Fibroblast of lung (primary cell): ENCODE measurements around the gene SIGLEC11.

Experiments used
- CTCF ChIP-seq, 2 donors: IDR thresholded peaks in 1 of 2; conservative IDR thresholded peaks in 1 of 2; 1 replicate in 1 of 2; 2 replicates in 1 of 2; pipeline ENCODE4 v1.5.1; 2011 to 2012; ENCODE audit warnings: low read length in 2 of 2, control low read depth in 1 of 2, inconsistent platforms in 1 of 2, low read depth in 1 of 2, mild to moderate bottlenecking in 1 of 2
- EZH2 ChIP-seq: IDR thresholded peaks from 2 replicates; pipeline ENCODE4 v1.5.1; 2012; ENCODE audit warnings: low read length, control low read depth, mild to moderate bottlenecking; ENCODE audit errors: missing control alignments

GRCh38 chr19:49953416-49953815 is 7.6 kb downstream of the SIGLEC11 start:
- TF ChIP-seq EZH2 (no peak), CTCF (conservative IDR thresholded peaks at IDR 0.05 in 1 of 2, IDR thresholded peaks at IDR 0.05 in 1 of 2; ENCODE audit: low read depth in 1 of 2, low read length in 2 of 2) (no peak)
